ENCODE data around the gene HEATR5B.

DNA sequence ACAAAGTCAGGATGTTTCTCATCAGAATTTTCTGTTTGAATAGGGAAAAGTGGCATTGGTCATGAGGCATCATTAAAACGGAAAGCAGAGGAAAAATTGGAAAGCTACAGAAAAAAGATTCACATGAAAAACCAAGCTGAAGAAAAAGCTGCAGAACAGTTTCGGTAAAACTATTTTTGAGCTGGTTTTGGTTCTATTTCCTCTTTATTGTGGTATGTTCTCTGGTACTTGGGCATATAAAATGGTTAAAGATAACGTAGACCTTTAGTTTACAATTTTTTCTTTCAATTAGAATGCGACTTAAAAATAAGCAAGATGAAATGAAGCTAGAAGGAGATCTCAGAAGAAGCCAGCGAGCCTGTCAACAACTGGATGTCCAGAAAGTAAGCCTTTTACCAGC is 7.7 kb upstream of the HEATR5B start:
- no peak for TF ChIP-seq CTCF (IDR thresholded peaks at IDR 0.05; ENCODE audit: insufficient read depth, low read length)
- no peak for TF ChIP-seq POLR2AphosphoS5 (IDR thresholded peaks at IDR 0.05; ENCODE audit: low read depth)
- no peak for TF ChIP-seq GABPA (IDR thresholded peaks at IDR 0.05; ENCODE audit: low read depth)
- TF ChIP-seq REST (IDR thresholded peaks at IDR 0.05; ENCODE audit: insufficient replicate concordance, low read depth), result no peak
